Stimulated activated CD4-positive, alpha-beta T cell treated with anti-CD3 and anti-CD28 coated beads, TNF-alpha, amount 100 ng/mL, for 24 hours (primary cell): ENCODE data around the gene GPC3.

Experiments used
- DNase-seq, 3 experiments: peaks; one replicate each; pipeline ENCODE4 v3.0.0-alpha.2; 2020; ENCODE audit warnings: low read depth in 3 of 3

Gene GPC3

GRCh38 chrX:133606990-133607389 is 378.4 kb downstream of the GPC3 start:
- DNase-seq: no peak

DNA sequence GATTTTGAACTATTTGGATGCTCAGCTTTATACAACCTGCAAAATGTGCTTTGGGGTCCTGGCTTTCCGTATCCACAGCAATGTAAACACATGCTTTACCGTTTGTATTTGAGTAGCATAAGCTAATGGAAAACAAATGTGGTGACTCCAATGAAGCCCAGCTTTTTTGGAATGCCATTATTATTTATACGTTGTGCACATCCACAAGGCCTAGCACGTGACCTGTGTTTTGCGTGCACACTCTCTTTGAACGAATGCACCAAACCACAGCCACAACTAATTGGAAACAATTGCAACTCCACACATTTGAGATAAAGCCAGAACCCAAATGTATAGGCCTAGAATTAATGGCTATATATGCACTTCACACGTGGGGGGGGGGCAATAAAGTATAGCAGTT is 380.6 kb downstream of the GPC3 start:
- DNase-seq: no peak

- no peak for DNase-seq
Observed at GRCh38 chrX:133602881-133603280, 382.5 kb downstream of the GPC3 start.

DNA sequence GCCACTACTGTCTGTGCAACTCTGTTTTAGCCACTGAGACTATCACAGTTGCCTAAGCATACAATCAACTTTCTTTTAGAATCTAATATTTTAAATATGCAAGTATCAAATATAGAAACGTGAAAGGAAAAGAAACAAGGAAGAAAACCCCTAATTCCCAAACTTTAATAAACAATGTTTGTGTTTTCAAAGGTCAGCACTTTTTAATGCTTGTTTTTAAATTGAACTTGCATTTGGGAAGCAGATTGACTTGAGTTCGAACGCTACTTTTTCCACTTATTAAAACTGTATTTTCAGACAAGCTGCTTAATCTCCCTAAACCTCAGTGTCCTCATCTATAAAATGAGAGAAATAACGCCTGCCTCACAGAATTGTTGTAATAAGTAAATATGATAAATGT is 384.3 kb downstream of the GPC3 start:
- DNase-seq: no peak

DNA sequence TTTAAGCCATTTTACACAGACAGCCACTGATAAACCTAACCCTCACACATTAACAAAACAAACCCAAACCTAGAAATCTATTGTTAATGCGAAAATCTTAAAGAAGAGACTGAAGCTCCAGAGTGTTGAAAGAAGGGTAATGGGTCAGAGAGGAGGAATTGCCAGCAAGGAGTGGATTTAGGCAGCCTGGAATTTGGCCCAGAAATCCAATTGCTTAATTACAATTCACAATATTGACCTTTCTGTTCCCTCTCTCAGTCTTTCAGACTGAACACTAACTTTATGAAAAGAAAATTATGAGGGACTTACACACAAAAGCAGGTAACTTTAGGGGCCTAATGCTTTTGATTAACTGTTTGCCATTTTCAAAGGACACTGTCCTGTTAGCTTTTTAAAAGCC is 384.9 kb downstream of the GPC3 start:
- DNase-seq: no peak

DNA sequence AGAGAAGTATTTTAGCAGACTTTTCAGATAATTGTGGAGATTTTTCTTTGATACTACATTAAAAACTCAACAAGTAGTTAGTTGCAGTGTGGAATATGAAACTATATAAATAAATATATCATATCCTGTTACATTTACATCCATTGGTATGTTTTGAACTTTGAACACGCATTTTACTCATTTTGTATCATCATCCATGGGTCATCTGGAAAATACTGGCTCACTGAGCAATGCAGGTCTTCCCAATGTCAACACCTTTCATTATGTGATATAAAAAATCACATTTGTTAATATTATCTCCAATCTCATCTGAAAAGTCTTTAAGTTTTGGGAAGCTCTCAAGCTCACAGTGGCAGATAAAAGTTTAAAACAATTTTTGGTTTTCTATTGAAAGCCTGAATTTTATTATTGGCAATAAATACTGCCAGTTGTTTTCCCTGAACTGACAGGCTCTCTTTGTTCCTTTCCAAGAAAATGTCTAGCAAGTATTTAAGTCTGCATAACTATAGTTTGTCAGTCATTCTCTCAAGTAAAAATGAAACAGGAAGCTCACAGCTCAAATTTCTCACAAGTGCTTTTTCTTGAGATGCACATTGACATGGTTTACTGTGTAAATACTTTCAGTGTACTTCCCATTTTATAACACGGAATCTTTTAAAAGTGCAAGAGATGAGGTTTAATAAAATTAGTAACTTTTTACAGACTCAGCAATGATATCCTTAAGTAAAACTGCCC is 386.6 kb downstream of the GPC3 start:
- DNase-seq: no peak

DNA sequence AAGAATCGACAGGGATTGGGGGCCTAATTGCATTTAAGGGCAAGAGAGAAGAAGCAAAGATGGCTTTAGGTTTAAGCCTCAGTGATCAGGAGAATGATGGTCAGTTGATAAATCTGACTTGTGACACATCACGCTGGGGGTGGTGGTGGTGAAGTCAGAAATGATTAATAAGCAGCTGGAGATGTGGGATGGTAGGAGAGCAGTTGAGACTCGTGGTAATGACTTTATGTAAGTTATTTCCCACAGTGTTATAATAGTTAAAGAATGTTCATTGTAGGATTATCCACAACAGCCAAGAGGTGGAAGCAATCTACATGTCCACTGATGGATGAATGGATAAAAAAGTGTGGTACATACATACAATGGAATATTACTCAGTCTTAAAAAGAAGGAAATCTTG is 391.2 kb downstream of the GPC3 start:
- DNase-seq: no peak

GRCh38 chrX:133593531-133593930 is 391.9 kb downstream of the GPC3 start:
- no peak for DNase-seq

DNA sequence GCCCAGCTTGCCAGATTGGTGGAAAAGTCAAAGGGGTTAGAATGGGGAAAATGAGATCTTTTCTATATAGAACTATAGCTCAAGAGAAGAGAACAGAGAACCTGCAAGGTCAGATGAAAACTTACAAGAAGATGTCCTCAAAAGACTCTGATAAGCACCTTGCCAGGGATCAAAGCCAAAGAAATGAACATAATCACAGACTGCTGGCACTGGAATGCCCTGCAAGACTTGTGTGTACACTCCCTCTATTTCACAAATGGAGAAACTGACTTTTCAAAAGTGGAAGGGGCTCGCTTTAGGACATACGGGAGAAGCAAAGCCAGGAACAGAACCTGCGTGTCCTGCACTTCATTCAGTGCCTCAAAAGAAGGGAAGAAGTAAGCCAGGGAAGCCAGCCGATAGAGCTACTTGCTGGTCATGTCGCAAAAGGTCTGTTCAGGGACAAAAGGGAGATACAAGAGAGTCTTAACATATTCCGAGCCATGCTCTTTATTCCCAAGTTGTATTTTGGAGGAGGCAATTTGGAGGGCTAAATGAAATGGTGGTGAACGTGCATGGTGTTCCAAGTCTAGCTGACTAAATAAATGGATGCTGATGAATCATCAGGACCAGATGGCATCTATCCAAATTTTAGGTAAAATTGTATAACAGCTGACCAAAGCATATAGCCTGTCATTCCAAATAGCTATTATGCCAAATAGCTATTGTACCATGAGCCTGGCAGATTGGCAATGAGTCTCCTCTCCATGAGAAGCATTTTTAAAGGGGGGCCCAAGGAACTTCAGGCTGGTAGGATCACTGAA is 394.5 kb downstream of the GPC3 start:
- DNase-seq: no peak

- DNase-seq: no peak
Observed at GRCh38 chrX:133588827-133589226, 396.6 kb downstream of the GPC3 start.

- no peak for DNase-seq
Observed at GRCh38 chrX:133587818-133588217, 397.6 kb downstream of the GPC3 start.

DNA sequence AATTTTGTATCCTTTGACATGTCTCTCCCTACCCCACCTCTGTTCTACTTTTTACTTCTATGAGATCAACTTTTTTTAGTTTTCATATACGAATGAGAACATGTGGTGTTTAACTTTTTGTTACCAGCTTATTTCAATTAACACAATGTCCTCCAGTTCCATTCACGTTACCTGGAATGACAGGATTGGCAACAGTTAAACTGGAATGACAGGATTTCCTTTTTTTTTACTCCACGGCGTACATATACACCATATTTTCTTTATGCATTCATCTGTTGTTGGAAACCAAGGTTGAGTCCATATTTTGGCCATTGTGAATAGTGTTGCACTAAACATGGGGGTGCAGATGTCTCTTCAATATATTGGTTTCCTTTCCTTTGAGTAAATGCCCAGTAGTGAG is 398.3 kb downstream of the GPC3 start:
- DNase-seq: no peak

DNA sequence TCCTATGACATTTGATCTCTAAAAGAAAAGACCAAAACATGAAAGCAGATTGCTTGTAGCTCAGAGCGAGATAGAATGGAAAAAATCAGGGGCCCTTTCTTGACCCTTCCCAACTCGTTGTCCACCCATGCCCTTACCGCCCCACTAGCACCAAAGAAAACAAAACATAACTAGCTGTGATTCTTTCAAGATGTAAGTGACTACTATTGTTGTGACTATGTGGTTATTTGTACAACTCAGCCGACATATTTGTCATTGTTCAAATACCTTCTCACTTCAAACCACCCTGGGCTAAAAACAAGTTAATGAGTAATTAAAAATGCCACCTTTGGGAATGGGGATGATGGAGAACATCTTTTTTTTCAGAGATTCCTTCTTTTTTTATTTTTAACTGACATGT is 399.0 kb downstream of the GPC3 start:
- DNase-seq: no peak

DNA sequence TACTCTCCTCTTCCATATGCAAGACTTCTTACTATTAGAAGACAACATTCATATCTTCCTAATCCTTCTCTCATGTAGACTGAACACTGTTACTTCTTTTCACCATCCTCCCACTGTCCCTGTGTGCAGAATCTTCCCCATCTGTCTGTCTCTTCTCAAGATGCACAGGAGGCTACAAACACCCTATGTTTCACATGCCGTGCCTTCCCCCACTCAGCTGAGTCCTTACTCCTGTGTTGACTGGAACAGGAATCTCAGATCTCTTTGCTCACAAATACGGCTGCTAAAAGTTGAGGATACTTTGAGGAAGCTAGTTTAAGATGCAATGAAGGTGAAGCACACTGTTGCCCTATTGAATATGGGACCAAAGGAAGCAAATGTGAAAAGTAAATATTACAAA is 401.6 kb downstream of the GPC3 start:
- no peak for DNase-seq

- no peak for DNase-seq
Observed at GRCh38 chrX:133580625-133581024, 404.8 kb downstream of the GPC3 start.

DNA sequence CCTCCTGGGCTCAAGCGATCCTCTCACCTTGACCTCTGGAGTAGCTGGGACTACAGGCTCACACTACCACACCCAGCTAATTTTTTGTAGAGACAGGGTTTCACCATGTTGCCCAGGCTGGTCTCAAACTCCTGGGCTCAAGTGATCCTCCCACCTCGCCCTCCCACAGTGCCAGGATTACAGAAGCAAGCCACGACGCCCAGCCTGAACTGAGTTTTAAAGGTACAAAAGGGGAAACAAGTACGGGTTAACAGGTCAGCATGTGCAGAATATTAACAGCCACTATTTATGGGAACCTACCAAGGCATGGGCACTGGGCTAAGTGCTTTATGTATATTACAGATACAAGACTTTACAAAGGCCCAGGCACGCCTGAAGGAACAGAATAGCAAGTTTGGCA is 405.8 kb downstream of the GPC3 start:
- DNase-seq: no peak

GRCh38 chrX:133576876-133577275 is 408.5 kb downstream of the GPC3 start:
- no peak for DNase-seq

GRCh38 chrX:133575501-133576136 is 409.8 kb downstream of the GPC3 start:
- no peak for DNase-seq

GRCh38 chrX:133574716-133575115 is 410.7 kb downstream of the GPC3 start:
- DNase-seq: no peak

DNA sequence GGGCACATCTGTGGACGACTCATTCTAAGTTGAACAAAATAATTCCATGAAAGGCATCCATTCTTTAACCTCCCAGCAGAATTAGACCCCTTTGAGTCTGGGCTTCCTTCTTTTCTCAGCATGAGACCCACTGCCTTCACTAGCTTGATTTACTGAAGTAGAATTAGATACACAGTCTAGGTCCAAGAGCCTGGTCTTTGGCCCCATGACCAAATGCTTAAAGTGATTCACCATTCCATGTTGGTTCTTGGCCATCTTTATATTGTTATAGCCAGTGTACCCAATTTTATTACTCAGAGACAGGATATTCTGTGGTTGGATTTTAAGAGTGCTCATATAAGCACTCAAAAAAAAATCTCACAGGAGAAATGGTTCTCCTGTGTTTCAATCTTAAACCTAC is 414.8 kb downstream of the GPC3 start:
- no peak for DNase-seq

GRCh38 chrX:133569217-133569616 is 416.2 kb downstream of the GPC3 start:
- no peak for DNase-seq

DNA sequence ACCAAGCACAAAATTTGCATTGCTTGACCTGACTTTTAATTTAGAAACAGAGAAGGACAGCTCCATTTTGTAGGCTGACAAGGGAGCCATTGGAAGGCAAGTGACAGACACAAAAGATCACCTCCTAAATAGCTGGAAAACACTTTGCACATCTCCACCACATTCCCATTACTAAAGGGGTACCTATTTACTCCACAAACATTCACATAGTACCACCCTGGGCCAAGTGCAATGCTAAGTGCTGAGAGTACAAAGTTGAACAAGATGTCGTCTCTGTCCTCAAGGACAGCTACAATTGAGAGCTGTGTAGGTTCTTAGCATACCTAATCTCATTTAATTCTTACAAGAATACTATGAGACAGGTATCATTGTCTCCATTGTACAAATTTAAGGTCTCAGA is 417.3 kb downstream of the GPC3 start:
- no peak for DNase-seq

DNA sequence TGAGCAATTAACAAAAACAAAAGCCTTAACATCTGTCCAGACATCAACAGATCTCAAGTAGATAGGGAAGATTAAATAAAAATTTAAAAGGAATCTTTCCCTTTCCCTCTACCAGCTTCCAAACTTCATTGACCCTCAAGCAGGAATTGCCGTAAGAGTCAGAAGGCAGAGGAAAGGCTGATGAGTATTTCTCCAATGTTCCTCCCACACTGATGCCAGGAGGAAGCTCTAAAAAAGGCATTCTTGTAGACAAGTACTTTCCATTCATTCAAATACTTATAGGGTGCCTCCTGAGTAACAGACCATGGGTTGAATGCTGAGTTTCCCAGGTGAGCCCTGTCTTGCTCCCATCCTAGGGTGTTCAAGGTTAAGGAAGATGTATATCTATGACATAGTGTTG is 418.5 kb downstream of the GPC3 start:
- DNase-seq: no peak
